ENCODE data around the gene GDNF.

The GDNF gene

GRCh38 chr5:37850226-37850865, 10.5 kb upstream of the GDNF start:
- no peak overlapping the region for H3K4me3 ChIP-seq (ENCODE audit: low read depth, low read length)
- peak; percentile 75 for DNase-seq (ENCODE audit: low read depth)

- no peak for DNase-seq (ENCODE audit: low read depth)
These were observed 9.8 kb upstream of the GDNF start for GRCh38 chr5:37849641-37850040.

GRCh38 chr5:37847978-37848425, 8.2 kb upstream of the GDNF start:
- DNase-seq (ENCODE audit: low read depth), result peak; percentile 92
- no peak overlapping the region for H3K4me3 ChIP-seq (ENCODE audit: low read depth, low read length)

More at GRCh38 chr5:37849641-37850040, 9.8 kb upstream of the GDNF start:
- no peak overlapping the region for H3K4me3 ChIP-seq (ENCODE audit: low read depth, low read length)

- H3K4me3 ChIP-seq (ENCODE audit: low read depth, low read length), result no peak overlapping the region
- no peak for DNase-seq (ENCODE audit: low read depth)
These were observed 7.0 kb upstream of the GDNF start for GRCh38 chr5:37846786-37847310.

DNA sequence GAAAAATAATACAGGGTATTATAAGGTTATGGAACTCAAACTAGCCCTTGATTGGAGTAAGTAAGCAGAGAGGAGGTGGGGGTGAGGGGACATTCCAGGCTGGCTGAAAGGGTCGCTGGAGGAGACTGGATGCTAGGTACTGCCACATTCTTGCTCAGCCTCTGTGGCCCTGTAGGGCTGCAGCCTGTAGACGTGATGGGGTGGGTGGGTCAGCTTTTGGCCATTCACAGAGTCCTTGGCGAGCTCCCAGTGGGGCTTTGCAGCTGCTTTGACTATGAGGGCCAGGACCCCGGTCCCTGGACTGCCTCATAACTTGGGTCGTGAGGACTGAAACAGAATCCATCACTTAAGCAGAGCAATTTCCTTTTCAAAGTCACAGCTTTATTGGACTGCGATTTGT, 4.2 kb upstream of the GDNF start:
- no peak for DNase-seq (ENCODE audit: low read depth)
- no peak overlapping the region for H3K4me3 ChIP-seq (ENCODE audit: low read depth, low read length)

DNA sequence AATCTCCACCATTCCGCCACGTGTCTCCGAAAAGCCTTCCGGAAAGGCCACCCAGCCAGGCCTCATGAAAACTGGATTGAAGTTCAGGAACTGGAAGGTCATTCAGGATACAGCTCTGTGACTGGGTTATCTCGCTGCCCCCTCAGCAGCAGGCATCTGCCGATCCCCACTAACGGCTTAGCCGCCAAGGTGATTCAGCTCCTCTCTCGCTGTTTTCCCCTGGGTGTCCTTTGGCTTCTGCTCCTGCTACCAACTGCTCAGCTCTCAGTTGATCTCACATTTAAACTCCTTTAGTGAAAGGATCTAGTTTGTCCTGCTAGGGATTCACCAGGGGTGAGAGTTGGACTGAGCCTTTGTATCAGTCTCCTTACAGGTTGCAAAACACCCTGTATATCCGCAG, 2.2 kb upstream of the GDNF start:
- no peak overlapping the region for H3K4me3 ChIP-seq (ENCODE audit: low read depth, low read length)
- no peak for DNase-seq (ENCODE audit: low read depth)

- DNase-seq (ENCODE audit: low read depth), result no peak
- H3K4me3 ChIP-seq (ENCODE audit: low read depth, low read length), result no peak overlapping the region
These were observed 1.4 kb upstream of the GDNF start for GRCh38 chr5:37841203-37841602.

DNA sequence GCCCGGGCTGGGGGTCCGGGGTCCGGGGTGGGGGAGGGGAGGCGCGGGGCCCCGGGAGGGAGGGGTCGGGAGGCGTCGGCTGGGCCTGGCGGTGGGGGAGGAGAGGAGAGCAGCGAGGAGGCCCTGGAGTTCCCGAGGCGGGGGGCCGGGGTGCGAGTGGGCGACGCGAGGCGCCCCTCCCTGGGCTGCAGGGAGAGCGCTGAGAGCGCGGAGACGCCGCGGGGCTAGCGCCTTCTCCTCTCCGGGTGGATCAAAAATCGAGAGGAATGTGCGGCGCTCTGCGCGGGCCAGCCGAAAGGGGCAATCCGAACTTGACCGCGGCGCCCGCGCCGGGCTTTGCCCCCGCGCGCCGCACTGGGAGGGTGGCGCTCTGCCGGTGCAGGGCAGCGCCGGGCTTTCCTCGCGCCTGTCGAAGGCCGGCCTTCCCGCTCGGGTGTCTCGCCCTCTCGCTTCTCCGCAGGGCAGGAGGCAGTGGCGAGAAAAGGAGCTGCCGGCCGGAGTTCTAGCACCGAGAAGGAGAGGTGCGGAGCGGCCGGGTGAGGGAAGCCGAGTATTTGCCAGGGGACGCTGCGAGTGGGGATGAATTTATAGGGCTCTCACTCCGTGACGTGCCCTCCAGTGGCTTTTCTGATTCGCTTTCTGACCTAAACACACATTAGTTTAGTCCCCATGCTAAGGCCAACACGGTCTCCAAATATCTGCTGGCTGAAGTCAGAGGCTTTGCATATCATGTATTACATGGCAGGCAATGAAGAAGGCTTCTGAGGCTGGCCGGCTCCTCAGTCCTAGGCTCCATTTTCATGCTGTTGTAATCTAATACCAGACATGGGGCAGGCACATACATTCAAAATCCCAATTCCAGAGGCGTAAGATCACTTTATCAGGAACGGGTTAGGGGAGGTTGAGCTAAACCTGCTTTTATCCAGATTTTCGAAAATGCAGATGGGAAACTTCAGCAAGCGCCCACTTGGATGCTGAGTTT, 503 bp upstream of the GDNF start:
- no peak for DNase-seq (ENCODE audit: low read depth)

GRCh38 chr5:37838933-37839341, 904 bp downstream of the GDNF start:
- no peak for DNase-seq (ENCODE audit: low read depth)
- H3K4me3 ChIP-seq (ENCODE audit: low read depth, low read length), result peak overlapping the region; percentile 61

More for the DNA sequence above, 503 bp upstream of the GDNF start:
- peak overlapping the region; percentile 61 for H3K4me3 ChIP-seq (ENCODE audit: low read depth, low read length)

DNA sequence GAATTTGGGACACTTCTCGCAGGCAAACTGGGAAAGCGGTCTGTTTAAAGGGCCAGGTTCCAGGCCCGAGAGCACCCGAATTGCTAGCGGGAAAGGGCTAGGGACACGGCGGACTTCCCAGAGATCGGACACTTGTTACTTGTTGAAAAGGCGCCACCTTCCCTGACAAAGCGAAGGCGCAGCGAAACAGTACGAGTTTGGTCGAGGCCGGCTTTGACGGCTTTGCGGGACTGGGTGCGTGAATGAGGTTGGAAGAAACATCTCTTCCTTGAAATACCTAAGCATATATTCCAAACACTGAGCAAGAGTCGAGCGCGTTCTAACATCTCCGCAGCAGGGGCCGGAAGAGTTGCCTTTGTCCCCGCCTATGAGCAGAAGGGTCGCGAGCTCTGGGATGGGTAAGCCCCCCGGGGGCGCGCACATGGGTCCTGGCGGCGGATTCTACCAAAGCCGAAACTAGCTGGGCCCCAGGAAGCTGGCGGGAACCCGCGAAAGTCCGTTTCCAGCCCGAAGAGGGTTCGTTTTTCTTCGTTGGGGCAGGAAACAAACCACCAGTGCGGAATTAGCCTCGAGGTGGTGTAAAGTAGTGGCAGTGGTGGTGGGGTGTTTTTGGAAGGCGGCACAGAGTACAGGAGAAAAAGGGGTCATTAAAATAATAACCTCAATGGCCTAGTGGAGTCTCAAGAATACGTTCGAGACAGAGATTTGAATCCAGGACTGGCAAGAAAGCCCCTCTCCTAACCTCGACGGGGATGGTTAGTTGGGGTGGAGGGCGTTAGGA, 1.5 kb downstream of the GDNF start:
- no peak for DNase-seq (ENCODE audit: low read depth)
- peak overlapping the region; percentile 61 for H3K4me3 ChIP-seq (ENCODE audit: low read depth, low read length)

- peak overlapping the region; percentile 61 for H3K4me3 ChIP-seq (ENCODE audit: low read depth, low read length)
- no peak for DNase-seq (ENCODE audit: low read depth)
These were observed 2.3 kb downstream of the GDNF start for GRCh38 chr5:37837414-37838032.

DNA sequence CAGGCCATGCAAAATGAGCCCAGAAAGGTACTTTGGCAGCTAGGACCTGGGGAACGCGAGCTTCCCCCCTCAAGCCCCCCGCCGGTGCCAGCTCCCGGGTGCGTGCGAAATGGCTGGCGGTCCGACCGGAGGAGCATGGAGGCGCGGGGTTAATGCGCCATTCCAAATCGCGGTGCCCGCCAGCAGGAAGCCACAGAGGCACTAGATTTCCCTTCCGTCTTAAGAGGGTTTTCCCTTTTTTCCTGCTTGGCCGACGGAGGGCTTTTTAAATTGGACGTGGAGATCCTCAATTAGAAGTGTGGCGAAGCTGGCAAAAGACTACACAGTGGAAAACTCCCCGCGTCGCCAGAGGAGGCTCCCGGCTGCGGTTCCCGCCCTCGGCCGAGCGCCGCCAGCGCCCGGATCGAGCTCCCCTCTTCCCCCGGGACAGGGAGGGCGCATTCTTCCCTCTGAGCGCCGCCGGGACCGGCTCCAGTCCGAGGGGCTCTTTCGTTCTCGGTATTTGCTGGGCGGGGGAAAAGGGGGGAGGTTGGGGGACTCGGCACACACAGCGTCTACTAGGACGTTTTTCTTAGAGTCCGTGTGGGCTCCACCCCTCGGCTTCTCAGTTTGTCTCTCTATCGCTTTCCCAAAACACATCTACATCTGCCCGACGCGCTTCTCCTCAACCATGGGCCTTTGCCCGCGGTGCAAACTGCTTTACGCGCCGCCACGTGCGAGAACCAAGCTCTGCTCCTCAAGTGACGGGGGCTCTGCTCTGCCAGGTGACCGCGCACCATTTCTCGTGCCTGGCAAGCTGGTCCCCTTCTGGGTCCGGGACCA, 3.0 kb downstream of the GDNF start:
- no peak for DNase-seq (ENCODE audit: low read depth)
- H3K4me3 ChIP-seq (ENCODE audit: low read depth, low read length), result peak overlapping the region; percentile 61

- peak overlapping the region; percentile 61 for H3K4me3 ChIP-seq (ENCODE audit: low read depth, low read length)
- no peak for DNase-seq (ENCODE audit: low read depth)
These were observed 3.6 kb downstream of the GDNF start for GRCh38 chr5:37836235-37836591.

DNA sequence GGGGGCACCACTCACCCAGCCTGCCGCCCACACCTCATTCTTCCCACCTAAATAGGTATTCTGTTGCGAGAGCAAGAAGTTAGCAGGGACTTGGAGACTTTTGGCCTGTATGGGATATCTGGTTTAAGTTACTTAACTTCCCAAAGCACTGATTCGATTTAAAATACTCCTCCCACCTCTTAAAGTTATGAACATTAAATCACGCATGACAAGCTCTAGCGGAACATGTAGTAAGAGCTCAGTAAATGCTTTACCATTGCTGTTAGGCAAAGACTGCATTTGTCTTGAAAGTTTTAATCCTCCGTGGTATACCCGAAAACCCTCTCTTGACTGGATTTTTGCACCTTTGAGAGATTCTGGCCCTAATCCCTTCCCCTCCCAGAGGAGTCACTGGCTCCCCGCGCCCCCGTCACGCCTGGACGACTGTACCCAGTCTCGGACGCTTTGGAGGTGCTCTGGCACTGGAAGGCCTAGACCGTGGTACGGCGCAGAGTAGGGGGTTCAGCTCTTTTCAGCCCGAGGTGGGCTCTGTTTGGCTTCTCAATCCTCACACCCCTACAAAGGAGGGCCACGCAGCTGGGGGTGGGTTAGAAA, 4.4 kb downstream of the GDNF start:
- peak overlapping the region; percentile 28 for H3K4me3 ChIP-seq (ENCODE audit: low read depth, low read length)
- no peak for DNase-seq (ENCODE audit: low read depth)

DNA sequence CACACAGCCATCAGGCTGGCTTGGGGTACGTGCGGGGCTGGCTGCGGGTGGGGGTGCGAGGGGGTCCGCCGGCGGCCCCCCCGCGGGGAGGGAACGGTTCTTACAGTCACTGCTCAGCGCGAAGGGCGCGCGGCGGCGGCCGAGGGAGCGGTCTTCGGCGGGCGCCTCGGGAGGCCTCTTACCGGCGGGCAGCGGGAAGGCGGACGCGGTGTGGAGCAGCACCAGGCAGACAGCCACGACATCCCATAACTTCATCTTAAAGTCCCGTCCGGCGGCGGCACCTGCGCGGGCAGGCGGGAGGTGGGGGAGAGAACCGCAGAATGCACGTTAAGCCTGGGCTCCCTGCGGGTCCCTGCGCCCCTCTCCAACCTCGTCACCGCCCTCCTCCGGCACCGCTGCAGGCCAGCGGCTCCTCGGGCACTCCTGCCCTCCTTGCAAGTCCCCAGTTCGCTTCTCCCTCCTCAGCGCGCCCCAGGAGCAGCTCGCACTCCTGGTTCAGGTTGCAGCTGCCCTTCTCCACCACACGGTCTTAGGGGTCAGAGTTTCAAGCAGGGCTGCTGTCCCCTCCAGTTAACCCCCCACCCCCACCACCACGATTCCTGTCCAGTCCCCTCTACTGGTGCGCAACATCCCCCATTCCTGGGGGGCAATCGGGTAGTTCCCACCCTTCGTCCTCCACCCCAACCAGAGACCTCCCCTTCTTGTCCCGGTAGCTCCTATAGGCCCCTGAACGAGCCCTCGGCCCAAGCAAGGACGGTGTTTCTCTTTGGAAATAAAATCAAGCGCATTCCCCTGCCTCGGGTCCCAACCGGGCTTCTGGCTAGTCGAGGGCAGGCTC, 5.1 kb downstream of the GDNF start:
- DNase-seq (ENCODE audit: low read depth), result no peak
- peak overlapping the region; percentile 28 for H3K4me3 ChIP-seq (ENCODE audit: low read depth, low read length)

DNA sequence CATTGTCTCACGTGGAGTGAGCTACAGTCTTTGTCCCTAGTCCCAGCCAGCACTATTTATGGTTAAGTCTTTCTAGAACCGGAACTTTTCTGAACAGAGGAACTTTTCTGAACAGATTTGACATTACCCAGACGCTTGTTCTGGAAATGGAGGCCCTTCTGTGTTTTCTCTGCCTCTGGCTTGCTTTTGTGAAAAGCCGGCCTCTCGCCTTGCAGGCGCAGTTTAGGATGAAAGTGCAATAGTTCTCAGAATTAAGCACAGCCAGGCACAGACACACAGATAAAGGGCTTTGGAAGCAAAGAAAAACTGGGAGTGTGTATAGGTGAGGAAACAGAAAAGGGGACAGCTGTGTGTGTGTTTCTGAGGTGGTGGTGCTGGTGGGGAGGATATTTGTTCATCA, 5.9 kb downstream of the GDNF start:
- no peak for DNase-seq (ENCODE audit: low read depth)
- no peak overlapping the region for H3K4me3 ChIP-seq (ENCODE audit: low read depth, low read length)

DNA sequence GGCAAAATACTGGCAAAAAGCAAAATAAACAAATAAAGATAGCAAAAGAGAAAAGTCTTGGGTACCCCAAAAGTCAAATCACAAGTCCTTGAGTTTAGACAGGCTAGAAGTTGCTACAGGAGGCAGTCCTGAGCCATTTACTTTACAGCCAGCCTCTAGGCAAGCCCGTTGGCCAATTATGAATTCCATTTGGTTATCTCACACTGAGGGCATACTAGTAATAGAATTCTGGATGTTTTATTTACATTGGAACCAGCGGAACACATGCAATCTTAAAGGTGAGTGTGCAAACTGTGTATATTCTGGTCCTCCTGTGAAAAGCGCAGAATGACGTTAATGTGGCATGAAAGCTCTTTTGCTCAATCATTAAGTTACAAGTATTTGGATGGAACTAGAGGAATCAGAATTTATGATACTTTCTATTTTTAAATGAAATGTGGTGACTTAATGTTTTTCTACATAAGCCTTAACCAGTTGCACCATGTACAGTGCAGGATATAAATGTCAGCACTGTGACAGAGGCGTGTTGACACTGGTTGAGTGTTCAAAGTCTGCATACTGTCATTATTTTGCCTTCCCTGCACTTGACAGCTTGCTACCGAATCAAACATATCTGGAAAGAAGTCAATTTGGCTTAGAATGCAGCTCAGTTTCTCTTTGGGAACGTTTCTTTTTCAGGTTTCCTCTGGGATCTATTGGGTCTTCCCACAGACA, 7.9 kb downstream of the GDNF start:
- no peak overlapping the region for H3K4me3 ChIP-seq (ENCODE audit: low read depth, low read length)
- no peak for DNase-seq (ENCODE audit: low read depth)
